ENCODE results near the gene CELSR2.

CELSR2 gene

GRCh38 chr1:109271458-109271857 lies 22.1 kb downstream of the CELSR2 start:
- Mint-ChIP-seq H3K4me1 (ENCODE audit: low read depth) (no peaks in the 10 kb centered on the region), H3K36me3 (ENCODE audit: low read depth) (no peaks in the 10 kb centered on the region), H3K27ac (no peak overlapping the region), H3K27me3 (ENCODE audit: low read depth) (no peaks in the 10 kb centered on the region), H3K9me3 (no peaks in the 10 kb centered on the region), H3K4me3 (no peak overlapping the region)

DNA sequence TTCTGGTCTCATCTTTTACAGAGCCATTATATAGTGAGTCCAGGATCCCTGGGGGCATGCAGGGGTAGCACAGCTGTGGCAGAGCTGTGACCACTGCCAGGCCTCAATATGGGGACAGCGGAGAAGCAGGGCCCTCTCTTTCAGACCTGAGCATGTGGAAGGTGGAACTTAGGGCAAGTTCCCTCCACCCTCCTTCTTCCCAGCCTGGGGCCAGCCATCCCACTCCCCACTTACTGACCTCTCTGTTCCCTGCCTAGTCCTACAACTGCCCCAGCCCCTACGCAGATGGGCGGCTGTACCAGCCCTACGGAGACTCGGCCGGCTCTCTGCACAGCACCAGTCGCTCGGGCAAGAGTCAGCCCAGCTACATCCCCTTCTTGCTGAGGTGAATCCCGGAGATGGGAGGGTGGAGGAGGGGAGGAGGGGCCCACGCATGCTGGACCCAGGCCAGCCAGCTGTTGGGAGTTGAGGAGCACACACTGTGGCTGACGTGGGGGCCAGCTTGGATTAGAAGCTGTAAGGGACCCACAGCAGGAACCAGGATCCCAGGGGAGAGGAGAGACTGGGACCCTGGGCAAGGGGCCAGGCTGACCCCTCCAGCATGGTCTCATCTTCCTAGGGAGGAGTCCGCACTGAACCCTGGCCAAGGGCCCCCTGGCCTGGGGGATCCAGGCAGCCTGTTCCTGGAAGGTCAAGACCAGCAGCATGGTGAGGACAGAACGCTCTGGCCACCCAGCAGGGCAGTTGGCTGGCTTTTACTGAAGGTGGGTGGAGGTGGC lies 22.9 kb downstream of the CELSR2 start:
- Mint-ChIP-seq H3K36me3 (ENCODE audit: low read depth) (no peaks in the 10 kb centered on the region), H3K27ac (no peak overlapping the region), H3K9me3 (no peaks in the 10 kb centered on the region), H3K4me1 (ENCODE audit: low read depth) (peaks cover 3% of the 10 kb centered on the region), H3K27me3 (ENCODE audit: low read depth) (no peaks in the 10 kb centered on the region), H3K4me3 (no peak overlapping the region)

DNA sequence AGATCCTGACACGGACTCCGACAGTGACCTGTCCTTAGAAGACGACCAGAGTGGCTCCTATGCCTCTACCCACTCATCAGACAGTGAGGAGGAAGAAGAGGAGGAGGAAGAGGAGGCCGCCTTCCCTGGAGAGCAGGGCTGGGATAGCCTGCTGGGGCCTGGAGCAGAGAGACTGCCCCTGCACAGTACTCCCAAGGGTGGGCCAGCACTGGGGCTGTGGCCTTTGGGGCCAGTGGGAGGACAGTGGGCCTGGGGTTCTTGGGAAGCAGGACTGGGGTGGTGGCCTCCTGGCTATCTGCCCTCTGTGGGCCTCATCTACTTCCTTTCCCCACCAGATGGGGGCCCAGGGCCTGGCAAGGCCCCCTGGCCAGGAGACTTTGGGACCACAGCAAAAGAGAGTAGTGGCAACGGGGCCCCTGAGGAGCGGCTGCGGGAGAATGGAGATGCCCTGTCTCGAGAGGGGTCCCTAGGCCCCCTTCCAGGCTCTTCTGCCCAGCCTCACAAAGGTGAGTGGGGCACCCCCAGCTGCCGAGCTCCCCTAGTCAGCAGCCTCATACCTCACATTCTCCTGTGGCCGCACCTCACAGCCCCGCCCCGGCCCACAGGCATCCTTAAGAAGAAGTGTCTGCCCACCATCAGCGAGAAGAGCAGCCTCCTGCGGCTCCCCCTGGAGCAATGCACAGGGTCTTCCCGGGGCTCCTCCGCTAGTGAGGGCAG lies 23.6 kb downstream of the CELSR2 start:
- Mint-ChIP-seq H3K9me3 (no peaks in the 10 kb centered on the region), H3K4me3 (no peak overlapping the region), H3K4me1 (ENCODE audit: low read depth) (peaks cover 4% of the 10 kb centered on the region), H3K36me3 (ENCODE audit: low read depth) (no peaks in the 10 kb centered on the region), H3K27me3 (ENCODE audit: low read depth) (no peaks in the 10 kb centered on the region), H3K27ac (no peak overlapping the region)

DNA sequence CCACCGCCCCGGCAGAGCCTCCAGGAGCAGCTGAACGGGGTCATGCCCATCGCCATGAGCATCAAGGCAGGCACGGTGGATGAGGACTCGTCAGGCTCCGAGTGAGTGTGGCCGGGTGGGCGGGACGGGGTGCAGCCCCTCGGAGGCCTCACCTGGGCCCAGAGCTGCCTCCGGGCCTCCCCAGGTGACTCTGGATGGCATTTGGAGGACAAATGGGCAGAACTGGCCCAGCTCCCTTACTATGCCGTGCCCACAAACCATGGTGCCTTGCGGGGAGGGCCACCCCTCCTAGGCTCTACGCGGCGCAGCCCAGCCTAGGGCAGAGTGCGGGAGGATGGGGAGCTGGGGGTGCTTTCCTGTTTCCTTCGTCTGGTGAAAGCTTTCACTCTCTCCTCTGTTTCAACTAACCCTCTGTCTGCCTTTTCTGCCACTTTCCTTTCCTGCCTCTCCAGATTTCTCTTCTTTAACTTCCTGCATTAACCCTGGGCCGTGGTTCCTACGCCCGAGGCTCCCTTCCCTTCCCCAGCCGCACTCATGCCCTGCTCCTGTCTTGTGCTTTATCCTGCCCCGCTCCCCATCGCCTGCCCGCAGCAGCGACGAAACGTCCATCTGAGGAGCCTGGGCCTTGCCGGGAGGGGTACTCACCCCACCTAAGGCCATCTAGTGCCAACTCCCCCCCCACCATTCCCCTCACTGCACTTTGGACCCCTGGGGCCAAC lies 24.4 kb downstream of the CELSR2 start:
- H3K9me3 Mint-ChIP-seq: no peaks in the 10 kb centered on the region
- no peak overlapping the region for H3K4me3 Mint-ChIP-seq
- H3K27ac Mint-ChIP-seq: no peak overlapping the region
- H3K27me3 Mint-ChIP-seq (ENCODE audit: low read depth): no peaks in the 10 kb centered on the region
- H3K36me3 Mint-ChIP-seq (ENCODE audit: low read depth): no peaks in the 10 kb centered on the region
- peaks cover 4% of the 10 kb centered on the region for H3K4me1 Mint-ChIP-seq (ENCODE audit: low read depth)

DNA sequence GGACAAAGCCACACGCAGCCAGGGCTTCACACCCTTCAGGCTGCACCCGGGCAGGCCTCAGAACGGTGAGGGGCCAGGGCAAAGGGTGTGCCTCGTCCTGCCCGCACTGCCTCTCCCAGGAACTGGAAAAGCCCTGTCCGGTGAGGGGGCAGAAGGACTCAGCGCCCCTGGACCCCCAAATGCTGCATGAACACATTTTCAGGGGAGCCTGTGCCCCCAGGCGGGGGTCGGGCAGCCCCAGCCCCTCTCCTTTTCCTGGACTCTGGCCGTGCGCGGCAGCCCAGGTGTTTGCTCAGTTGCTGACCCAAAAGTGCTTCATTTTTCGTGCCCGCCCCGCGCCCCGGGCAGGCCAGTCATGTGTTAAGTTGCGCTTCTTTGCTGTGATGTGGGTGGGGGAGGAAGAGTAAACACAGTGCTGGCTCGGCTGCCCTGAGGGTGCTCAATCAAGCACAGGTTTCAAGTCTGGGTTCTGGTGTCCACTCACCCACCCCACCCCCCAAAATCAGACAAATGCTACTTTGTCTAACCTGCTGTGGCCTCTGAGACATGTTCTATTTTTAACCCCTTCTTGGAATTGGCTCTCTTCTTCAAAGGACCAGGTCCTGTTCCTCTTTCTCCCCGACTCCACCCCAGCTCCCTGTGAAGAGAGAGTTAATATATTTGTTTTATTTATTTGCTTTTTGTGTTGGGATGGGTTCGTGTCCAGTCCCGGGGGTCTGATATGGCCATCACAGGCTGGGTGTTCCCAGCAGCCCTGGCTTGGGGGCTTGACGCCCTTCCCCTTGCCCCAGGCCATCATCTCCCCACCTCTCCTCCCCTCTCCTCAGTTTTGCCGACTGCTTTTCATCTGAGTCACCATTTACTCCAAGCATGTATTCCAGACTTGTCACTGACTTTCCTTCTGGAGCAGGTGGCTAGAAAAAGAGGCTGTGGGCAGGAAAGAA lies 25.5 kb downstream of the CELSR2 start:
- peaks cover 4% of the 10 kb centered on the region for H3K4me1 Mint-ChIP-seq (ENCODE audit: low read depth)
- no peaks in the 10 kb centered on the region for H3K9me3 Mint-ChIP-seq
- H3K36me3 Mint-ChIP-seq (ENCODE audit: low read depth): peaks cover 1% of the 10 kb centered on the region
- no peaks in the 10 kb centered on the region for H3K27me3 Mint-ChIP-seq (ENCODE audit: low read depth)
- no peak overlapping the region for H3K27ac Mint-ChIP-seq
- no peak overlapping the region for H3K4me3 Mint-ChIP-seq

GRCh38 chr1:109275706-109276345 lies 26.5 kb downstream of the CELSR2 start:
- H3K4me1 Mint-ChIP-seq (ENCODE audit: low read depth): peaks cover 4% of the 10 kb centered on the region
- peaks cover 3% of the 10 kb centered on the region for H3K36me3 Mint-ChIP-seq (ENCODE audit: low read depth)
- no peaks in the 10 kb centered on the region for H3K27me3 Mint-ChIP-seq (ENCODE audit: low read depth)
- H3K27ac Mint-ChIP-seq: no peak overlapping the region
- H3K4me3 Mint-ChIP-seq: no peak overlapping the region
- H3K9me3 Mint-ChIP-seq: no peaks in the 10 kb centered on the region

GRCh38 chr1:109277434-109278204 lies 28.3 kb downstream of the CELSR2 start:
- Mint-ChIP-seq H3K27me3 (ENCODE audit: low read depth) (no peaks in the 10 kb centered on the region), H3K4me3 (no peak overlapping the region), H3K4me1 (ENCODE audit: low read depth) (peaks cover 15% of the 10 kb centered on the region), H3K9me3 (no peaks in the 10 kb centered on the region), H3K36me3 (ENCODE audit: low read depth) (peaks cover 6% of the 10 kb centered on the region), H3K27ac (peak overlapping the region; percentile 63)

GRCh38 chr1:109279615-109280278 lies 30.4 kb downstream of the CELSR2 start:
- no peaks in the 10 kb centered on the region for H3K9me3 Mint-ChIP-seq
- no peak overlapping the region for H3K4me3 Mint-ChIP-seq
- H3K4me1 Mint-ChIP-seq (ENCODE audit: low read depth): peaks cover 23% of the 10 kb centered on the region
- peaks cover 7% of the 10 kb centered on the region for H3K36me3 Mint-ChIP-seq (ENCODE audit: low read depth)
- no peak overlapping the region for H3K27ac Mint-ChIP-seq
- H3K27me3 Mint-ChIP-seq (ENCODE audit: low read depth): no peaks in the 10 kb centered on the region

GRCh38 chr1:109280862-109281261 lies 31.5 kb downstream of the CELSR2 start:
- no peaks in the 10 kb centered on the region for H3K9me3 Mint-ChIP-seq
- H3K27me3 Mint-ChIP-seq (ENCODE audit: low read depth): no peaks in the 10 kb centered on the region
- H3K27ac Mint-ChIP-seq: no peak overlapping the region
- peaks cover 7% of the 10 kb centered on the region for H3K36me3 Mint-ChIP-seq (ENCODE audit: low read depth)
- H3K4me1 Mint-ChIP-seq (ENCODE audit: low read depth): peaks cover 23% of the 10 kb centered on the region
- H3K4me3 Mint-ChIP-seq: no peak overlapping the region

GRCh38 chr1:109281680-109282496 lies 32.5 kb downstream of the CELSR2 start:
- Mint-ChIP-seq H3K4me3 (peak overlapping the region; percentile 100), H3K9me3 (no peaks in the 10 kb centered on the region), H3K27me3 (ENCODE audit: low read depth) (no peaks in the 10 kb centered on the region), H3K4me1 (ENCODE audit: low read depth) (peaks cover 23% of the 10 kb centered on the region), H3K36me3 (ENCODE audit: low read depth) (peaks cover 7% of the 10 kb centered on the region), H3K27ac (peak overlapping the region; percentile 18)

DNA sequence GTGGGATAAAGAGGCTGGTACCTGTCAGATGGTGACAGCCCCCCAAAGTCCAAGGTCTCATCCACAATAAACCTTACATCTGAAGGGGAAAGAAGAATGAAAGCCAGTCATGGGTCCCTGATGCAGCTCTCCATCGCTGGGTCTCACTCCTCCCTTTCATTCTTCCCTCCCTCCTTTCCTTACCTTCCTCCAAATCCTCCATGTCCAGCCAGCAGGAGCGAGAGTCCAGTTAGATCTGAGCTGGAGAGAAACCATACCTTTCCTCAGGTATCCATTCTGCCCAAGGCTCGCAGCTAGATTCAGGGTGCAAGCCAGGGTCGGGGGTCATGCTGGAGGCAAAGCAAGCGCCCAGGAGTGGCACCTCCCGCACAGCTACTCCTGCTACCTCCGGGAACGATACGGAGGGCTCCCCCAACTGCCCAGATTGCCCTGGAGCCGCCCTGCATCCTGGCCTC lies 33.2 kb downstream of the CELSR2 start:
- peak overlapping the region; percentile 18 for H3K27ac Mint-ChIP-seq
- no peaks in the 10 kb centered on the region for H3K9me3 Mint-ChIP-seq
- H3K4me1 Mint-ChIP-seq (ENCODE audit: low read depth): peaks cover 19% of the 10 kb centered on the region

More for the DNA sequence above, 33.2 kb downstream of the CELSR2 start:
- no peaks in the 10 kb centered on the region for H3K27me3 Mint-ChIP-seq (ENCODE audit: low read depth)
- peaks cover 7% of the 10 kb centered on the region for H3K36me3 Mint-ChIP-seq (ENCODE audit: low read depth)
- H3K4me3 Mint-ChIP-seq: peak overlapping the region; percentile 100
